RWPE1 (cell line): ENCODE results near the gene CHCHD6.

Experiments
- CTCF ChIA-PET: fragments of 350-600 bp; sonication (Branson Sonifier 250); formaldehyde crosslinking; extraction: SDS; loops from one replicate; lab custom pipeline; 2021; lab: Yijun Ruan, JAX
- POLR2A ChIA-PET: fragments of 400-600 bp; formaldehyde crosslinking; extraction: SDS; loops from one replicate; lab custom pipeline; 2020; ENCODE audit warnings: antibody characterized with exemption; ENCODE audit not compliant: low non-redundant PET; lab: Yijun Ruan, JAX
- DNase-seq: peaks from one replicate; pipeline ENCODE4 v3.0.0; 2012; ENCODE audit warnings: low spot score
- H3K27ac ChIP-seq: fragments of 450-650 bp; 2 replicates; pipeline ENCODE4 v1.5.1; 2017
- CTCF ChIP-seq: fragments of 450-650 bp; conservative IDR thresholded peaks from 2 replicates; pipeline ENCODE4 v1.5.1; 2017; ENCODE audit warnings: low read depth, mild to moderate bottlenecking

Gene CHCHD6

DNA sequence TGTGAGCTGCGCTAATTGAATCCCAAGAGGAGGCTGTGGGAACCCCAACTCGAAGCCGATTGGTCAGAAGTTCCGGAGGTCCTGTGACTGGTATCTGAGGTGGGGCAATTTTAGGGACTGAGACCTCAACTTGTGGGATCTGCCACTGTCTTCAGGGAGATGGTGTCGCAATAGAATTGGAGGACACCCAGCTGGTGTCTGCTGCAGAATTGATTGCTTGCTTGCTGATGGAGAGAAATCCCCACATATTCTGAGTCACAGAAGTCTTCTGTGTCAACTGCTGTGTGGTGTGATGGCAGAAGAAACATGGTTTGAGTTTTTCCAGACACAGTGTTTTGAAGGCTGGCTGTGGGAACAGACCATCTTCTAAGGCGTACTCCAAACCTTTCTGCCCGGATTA, 179.2 kb downstream of the CHCHD6 start:
- H3K27ac ChIP-seq, result no peak overlapping the region; the same call in 1 of the 2 replicates
- no peak for DNase-seq
- CTCF ChIA-PET, result no interaction called here
- no peak for TF ChIP-seq CTCF
- POLR2A ChIA-PET, result interaction anchor here (0.6 kb wide), 1 partner anchor 185 kb away, joined by 3 read pairs; no protein-coding TSS in a partner anchor

GRCh38 chr3:126885425-126885824, 181.4 kb downstream of the CHCHD6 start:
- ChIA-PET CTCF (no interaction called here), POLR2A (no interaction called here)
- no peak for DNase-seq
- no peak for TF ChIP-seq CTCF
- H3K27ac ChIP-seq, result no peak overlapping the region

DNA sequence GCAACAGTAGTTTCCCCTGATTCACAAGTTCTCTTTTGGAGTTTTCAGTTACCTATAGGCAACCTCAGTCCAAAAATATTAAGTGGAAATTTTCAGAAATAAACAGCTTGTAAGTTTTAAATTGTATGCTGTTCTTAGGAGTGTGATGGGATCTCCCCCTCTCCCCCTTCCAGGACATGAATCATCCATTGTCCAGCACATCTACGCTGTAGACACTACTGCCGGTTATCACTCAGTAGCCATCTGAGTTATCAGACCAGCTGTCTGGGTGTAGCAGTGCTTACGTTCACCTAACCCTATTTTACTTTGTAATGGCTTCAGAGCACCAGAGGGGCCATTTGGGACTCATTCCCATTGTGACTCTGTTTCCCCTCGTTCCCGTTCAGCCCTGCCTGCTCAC, 182.2 kb downstream of the CHCHD6 start:
- no peak overlapping the region for H3K27ac ChIP-seq
- DNase-seq, result no peak
- no peak for TF ChIP-seq CTCF
- ChIA-PET CTCF (no interaction called here), POLR2A (no interaction called here)

DNA sequence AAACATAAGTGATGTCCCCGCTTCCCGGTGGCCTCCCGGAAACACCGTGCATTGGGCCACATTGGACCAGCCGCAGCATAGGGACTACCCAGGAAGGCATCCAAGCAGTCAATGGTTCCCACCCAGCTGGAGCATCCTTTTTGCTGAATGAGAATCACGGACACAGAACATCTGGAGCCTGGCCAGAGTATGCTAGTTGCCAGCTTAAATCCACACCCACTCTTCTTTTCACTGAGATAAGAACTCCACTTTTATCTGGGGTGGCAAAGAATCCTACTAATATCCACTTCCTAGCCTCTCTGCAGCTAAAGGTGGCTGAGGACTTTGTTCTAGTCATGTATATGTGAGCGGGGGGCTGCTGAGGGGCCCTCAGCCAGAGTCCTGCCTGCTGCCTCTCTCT, 183.6 kb downstream of the CHCHD6 start:
- ChIA-PET POLR2A (no interaction called here), CTCF (interaction anchor here (0.6 kb wide), 1 partner anchor 265 kb away, joined by 3 read pairs; no protein-coding TSS in a partner anchor)
- no peak overlapping the region for H3K27ac ChIP-seq
- DNase-seq, result no peak
- TF ChIP-seq CTCF, result no peak

DNA sequence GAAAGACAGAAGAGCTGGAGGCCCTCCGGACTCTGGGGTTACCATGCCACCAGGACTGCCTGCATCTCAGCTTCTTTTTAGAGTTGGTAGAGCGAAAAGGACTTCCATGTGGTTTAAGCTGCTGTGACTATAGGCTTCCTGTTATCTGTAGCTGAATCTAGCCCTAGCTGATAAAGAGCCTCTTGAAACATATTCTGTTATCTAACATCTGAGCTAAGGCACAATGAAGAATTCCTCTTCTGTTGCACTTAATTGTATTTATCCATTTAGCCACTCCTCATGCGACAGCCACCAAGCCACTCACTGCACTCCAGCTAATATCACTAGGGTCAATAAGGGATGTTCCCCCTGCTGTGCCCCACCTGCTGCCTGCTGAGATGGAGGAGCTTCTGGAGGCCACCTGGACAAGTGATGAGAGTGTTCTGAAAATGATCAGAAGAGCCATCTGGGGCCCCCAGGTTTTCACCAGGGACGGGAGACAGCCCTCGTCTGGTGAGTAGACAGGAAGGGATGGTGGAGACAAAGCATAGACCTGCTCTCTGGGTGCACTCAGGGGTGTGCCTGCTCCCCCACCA, 184.2 kb downstream of the CHCHD6 start:
- POLR2A ChIA-PET, result no interaction called here
- H3K27ac ChIP-seq, result no peak overlapping the region
- CTCF ChIA-PET, result no interaction called here
- no peak for DNase-seq
- no peak for TF ChIP-seq CTCF

- no peak for TF ChIP-seq CTCF
- POLR2A ChIA-PET, result no interaction called here
- DNase-seq, result no peak
- no peak overlapping the region for H3K27ac ChIP-seq
- CTCF ChIA-PET, result interaction anchor here (0.6 kb wide), 1 partner anchor 584 kb away, joined by 4 read pairs; no protein-coding TSS in a partner anchor
Measured at GRCh38 chr3:126889276-126890201, 185.5 kb downstream of the CHCHD6 start.
